ENCODE measurements around the gene SMARCA4.

Gene SMARCA4

DNA sequence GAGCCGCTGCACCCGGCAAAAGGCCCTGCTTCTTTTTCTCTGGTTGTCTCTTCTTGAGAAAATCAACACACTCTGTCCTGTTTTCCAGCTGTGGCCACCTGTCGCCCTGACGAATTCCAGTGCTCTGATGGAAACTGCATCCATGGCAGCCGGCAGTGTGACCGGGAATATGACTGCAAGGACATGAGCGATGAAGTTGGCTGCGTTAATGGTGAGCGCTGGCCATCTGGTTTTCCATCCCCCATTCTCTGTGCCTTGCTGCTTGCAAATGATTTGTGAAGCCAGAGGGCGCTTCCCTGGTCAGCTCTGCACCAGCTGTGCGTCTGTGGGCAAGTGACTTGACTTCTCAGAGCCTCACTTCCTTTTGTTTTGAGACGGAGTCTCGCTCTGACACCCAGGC, 145.6 kb downstream of the SMARCA4 start:
- DNase-seq: no peak

DNA sequence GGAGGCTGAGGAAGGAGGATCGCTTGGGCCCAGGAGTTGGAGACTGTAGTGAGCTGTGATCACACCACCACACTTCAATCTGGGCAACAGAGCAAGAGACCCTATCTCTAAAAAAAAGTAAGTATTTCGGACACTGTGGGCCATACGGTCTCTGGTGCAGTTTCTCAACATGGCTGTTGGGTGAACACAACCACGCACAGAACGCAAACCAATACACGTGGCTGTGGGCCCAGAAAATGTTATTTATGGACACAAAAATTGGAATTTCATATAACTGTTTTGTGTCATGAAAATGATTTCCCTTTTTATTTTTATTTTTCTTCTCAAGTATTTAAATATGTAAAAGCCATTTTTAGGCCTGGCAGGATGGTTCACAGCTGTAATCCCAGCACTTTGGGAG, 147.9 kb downstream of the SMARCA4 start:
- no peak for DNase-seq

DNA sequence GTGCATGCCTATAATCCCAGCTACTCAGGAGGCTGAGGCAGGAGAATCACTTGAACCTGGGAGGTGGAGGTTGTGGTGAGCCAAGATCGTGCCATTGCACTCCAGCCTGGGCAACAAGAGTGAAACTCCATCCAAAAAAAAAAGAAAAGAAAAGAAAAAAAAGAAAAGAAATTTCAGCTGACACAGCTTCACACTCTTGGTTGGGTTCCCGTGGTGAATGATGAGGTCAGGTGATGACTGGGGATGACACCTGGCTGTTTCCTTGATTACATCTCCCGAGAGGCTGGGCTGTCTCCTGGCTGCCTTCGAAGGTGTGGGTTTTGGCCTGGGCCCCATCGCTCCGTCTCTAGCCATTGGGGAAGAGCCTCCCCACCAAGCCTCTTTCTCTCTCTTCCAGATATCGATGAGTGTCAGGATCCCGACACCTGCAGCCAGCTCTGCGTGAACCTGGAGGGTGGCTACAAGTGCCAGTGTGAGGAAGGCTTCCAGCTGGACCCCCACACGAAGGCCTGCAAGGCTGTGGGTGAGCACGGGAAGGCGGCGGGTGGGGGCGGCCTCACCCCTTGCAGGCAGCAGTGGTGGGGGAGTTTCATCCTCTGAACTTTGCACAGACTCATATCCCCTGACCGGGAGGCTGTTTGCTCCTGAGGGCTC, 150.4 kb downstream of the SMARCA4 start:
- no peak for DNase-seq

DNA sequence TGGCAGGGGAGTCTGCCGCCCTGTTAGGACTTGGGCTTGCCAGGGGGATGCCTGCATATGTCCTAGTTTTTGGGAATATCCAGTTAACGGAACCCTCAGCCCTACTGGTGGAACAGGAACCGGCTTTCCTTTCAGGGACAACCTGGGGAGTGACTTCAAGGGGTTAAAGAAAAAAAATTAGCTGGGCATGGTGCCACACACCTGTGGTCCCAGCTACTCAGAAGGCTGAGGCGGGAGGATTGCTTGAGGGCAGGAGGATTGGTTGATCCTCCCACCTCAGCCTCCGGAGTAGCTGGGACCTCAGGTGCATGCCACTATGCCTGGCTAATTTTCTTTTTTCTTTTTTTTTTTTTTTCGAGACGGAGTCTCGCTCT, 150.9 kb downstream of the SMARCA4 start:
- no peak for DNase-seq

All from NCI-H526 treated with DMSO at 0.1 percent for 48 hours (cell line).